Daoy (cell line): ENCODE measurements around the gene IRF8. TPM values are rescaled to one million over a fixed set of nuclear protein-coding genes. Genes with fewer than 3 reads are reported as not detected.
"Not testable (repeated sequence)": the region's sequence is repeated elsewhere in the genome, so short reads cannot be mapped to it uniquely, and the experiment has no call there.

Source experiments
- DNase-seq: peaks from one replicate; pipeline ENCODE4 v3.0.0-alpha.2; 2015; ENCODE audit warnings: low read depth
- total RNA-seq: library from RNA; depleted of rRNA; stranded (reverse); fragments of >200 nt; shearing (Covaris generic); gene quantifications from 2 replicates; pipeline ENCODE4 v1.2.3, GENCODE V29; 2014; rRNA removed

Gene IRF8, protein sequence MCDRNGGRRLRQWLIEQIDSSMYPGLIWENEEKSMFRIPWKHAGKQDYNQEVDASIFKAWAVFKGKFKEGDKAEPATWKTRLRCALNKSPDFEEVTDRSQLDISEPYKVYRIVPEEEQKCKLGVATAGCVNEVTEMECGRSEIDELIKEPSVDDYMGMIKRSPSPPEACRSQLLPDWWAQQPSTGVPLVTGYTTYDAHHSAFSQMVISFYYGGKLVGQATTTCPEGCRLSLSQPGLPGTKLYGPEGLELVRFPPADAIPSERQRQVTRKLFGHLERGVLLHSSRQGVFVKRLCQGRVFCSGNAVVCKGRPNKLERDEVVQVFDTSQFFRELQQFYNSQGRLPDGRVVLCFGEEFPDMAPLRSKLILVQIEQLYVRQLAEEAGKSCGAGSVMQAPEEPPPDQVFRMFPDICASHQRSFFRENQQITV
- total RNA-seq: not detected in 2 replicates

DNA sequence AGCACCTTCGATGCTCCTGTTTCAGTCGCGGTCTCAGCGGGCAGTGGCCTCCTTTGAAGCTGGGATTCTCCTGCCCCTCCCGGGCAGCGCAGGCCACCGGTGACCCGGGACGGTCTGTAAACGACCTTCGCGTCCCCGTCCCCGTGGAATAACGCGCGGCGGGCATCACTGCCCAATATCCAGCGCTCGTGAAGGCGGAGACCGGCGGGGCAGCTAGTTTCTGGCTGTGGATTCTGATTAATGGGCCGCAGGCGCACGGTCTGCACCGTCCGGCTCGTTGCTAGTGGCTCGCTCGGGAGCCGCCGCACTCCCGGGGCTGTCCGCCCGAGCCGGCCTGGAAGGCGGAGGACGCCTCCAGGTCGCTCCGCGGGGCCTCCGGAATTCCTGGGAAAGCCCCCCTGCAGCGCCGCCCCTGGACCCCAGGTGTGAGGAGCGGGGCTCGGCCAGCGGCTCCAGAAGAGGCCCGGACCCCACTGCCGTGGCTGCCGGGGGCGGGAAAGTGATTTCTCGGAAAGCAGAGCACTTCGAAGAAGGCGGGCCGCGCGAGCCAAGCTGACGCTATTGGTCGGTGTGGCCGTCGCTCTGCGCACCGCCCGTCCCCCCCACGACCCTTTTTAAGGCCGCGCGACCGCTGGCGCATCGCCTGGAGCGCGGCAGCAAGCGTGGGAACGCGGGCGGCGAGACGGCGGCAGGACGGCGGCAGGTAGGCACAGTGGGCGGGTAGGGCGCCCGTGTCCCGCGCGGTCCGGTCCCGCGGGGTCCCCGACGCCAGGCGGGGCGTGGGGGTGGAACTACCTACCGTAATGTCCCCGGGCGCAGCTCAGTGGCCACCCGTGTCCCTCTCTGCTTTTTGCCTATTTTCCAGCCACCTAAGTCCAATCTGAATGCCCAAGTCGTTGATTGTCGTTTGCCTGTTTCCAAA is at the start of gene IRF8:
Gene IRF8, plus strand, starts transcription at position 642 of the 922 bp plus-strand sequence. CDS start 3,854 bp downstream, outside the sequence.
- DNase-seq: no peak

DNA sequence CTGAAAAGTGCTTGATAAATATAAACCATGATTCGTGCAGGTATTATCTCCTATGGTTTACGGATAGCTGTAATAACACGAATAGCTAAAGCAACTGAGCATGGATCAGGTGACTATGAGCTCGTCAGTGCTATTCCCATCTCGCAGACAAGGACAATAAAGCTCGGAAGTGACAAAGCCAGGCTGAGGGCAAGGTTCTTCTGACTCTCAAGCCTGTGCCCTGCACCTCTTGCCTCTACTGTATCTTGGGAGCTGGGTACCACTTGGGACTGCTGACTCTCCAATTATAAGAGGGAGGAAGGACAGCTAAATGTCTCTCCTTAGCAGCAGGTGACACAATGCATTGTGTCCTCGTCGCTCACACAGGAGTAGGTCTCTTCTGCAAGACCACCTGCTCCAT is 49.6 kb upstream of the IRF8 start:
- no peak for DNase-seq

- no peak for DNase-seq
These were observed 48.5 kb upstream of the IRF8 start for GRCh38 chr16:85850344-85850880.

DNA sequence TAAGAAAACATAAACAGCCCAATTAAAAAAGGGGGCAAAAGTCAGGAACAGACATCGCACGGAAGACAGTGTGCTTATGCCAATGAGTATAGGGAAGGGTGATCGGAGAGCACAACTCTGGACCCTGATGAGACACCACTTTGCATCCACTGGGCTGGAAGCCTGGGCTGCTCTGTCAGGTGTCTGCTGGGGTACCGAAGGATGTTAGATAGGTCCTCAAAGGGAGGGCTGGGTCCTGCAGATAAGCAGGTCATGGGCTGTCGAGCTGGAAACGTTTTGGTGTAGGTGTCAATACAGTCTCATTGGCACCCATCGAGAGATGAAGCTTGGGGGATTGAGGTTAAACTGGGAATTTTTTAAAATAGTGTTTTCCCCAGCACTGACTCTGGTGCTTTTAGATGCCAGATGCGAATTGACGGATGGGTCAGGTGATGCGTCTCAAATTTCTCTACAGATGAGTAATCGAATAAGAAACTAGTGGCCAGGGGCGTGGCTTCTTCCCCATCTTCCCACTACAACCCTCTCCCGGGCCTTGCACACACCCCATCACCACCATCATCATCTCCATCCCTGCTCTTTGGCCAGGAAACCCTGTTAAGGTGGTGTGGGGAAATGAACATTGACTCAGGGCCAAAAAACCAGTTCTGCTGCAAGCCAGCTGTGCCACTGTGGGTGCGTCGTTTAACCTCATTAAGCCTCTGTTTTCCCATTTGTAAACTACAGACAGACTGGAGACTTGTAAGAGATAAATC is 47.8 kb upstream of the IRF8 start:
- no peak for DNase-seq

DNA sequence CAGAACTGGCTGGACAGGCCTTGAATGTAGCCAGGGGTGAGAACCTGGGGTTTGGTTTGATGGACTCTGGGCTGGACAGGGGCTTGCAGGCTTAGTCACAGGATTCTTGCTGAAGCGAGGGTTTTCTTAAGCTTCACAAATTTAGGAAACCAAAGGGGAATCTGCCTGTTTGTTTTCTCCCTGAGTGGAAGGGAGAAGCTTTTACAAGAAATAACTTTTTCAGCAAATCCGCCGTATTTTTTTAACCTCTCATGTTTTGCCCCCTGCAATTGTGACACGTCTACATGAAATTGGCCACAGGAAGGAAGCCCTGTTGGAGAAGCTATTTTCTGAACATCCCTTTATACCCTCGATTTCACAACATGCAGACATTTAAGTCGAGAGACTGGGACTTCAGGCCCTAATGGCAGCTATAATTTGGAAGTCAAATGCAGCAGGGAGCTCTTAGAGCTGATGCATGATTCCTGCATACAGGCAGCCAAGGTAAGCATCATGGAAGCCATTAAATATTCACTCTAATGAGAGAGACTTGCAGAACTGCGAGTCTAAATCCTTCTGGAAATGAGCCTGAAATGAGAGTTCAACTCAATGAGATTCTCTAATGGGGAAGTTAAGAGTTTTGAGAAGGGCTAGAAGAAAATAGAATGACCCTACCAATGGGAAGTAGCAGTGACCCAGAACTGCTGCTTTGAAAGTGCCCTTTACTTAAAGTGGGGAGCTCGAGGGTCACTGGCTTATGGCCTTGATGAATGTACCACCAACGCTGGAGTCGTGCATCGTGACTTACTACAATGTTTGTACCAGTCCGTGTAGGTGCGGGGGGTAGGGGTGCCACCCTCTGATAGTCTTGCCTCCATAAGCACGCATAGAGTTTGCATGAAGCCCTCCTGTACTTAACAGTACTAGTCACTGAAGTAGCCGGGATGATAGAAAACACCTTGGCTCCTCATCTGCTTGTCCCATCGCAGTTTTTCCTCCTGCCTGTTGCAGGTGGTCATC is 45.1 kb upstream of the IRF8 start:
- no peak for DNase-seq

GRCh38 chr16:85854935-85855334 is 44.0 kb upstream of the IRF8 start:
- no peak for DNase-seq

GRCh38 chr16:85856079-85856478 is 42.9 kb upstream of the IRF8 start:
- no peak for DNase-seq

DNA sequence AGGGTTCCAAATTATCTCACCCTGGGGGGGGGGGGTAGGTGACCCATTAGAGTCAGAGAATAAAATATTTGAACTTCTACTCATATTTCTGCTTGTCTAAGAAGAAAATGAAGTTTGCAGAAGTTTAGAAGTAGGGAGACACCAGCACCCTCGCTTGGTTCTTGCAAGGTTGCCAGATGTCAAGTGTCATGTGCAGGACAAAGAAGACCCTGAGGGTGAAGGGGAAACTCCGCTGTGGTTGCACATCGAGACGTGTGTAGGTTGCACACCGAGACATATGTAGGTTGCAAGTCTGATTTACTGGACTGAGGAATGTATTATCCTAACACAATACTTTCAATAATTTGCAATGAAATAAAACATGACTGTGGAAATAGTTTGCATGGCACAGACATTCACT is 42.4 kb upstream of the IRF8 start:
- DNase-seq: no peak

DNA sequence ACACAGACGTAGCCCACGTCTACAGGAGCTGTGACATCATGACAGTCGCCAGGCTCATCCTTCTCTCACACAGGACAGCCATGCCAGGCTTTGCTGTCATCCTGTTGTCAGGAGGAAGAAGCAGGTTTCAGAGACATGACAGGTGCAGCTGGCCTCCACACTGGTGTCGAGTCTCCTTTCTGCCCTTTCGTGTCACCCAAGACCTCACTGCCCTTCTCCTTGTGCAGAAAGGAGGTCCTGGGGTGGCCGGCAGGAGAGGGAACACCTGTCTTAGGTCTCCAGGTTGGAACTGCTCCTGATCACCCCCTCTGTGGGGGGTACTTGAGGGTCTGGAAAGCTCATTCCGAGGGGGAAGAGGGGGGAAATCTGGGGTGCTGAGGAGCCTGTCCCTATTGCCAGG is 41.6 kb upstream of the IRF8 start:
- no peak for DNase-seq

- DNase-seq: not testable (repeated sequence)
These were observed 40.4 kb upstream of the IRF8 start for GRCh38 chr16:85858571-85858970.

- DNase-seq: no peak
These were observed 39.8 kb upstream of the IRF8 start for GRCh38 chr16:85858984-85859817.

DNA sequence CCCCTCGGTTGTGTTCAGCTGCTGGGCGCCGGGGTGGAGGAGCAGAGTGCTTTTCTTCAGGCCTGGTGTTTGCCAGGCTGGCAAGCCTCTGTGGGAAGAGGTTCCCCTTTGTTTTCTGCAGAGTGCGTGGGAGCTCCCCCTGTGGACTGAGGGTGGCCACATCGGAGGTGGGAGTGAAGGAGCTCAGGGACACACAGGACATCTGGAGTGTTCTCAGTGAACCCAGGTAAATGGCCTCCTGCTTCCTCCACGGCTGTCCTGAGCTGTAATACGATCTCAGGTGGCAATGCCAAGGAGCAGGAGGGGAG is 39.2 kb upstream of the IRF8 start:
- no peak for DNase-seq

DNA sequence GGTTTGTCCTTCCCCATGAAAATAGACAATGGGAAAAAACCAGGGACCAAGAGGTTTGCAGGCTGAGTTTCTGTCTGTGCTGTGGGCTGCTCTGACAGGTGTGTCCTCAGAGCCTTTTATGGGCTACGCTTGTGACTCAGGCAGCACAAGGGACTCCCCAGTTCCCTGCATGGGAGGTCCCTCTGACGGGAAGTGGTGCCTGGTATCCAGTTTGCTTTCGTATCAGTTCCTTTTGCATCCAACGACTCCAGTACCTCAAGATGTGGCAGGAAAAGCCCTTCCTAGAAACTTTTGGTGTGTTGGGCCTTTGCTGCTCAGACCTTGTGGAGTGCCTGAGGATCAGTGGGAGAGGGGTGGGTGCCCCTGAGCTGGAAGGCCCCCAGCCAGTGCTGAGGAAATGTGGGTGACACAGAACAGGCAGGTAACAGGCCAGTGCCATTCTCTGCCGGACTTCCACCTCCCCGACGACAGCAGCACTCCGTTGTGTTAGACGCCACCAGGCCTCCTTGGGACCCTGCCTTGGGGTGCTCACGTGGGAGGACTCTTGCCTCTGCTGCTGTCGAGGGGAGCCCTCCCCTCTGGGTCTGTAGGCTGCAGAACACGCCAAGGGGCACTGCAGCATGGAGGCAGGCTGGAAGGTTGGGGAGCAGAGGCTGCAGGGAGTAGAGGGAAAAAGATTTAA is 38.4 kb upstream of the IRF8 start:
- DNase-seq: no peak

DNA sequence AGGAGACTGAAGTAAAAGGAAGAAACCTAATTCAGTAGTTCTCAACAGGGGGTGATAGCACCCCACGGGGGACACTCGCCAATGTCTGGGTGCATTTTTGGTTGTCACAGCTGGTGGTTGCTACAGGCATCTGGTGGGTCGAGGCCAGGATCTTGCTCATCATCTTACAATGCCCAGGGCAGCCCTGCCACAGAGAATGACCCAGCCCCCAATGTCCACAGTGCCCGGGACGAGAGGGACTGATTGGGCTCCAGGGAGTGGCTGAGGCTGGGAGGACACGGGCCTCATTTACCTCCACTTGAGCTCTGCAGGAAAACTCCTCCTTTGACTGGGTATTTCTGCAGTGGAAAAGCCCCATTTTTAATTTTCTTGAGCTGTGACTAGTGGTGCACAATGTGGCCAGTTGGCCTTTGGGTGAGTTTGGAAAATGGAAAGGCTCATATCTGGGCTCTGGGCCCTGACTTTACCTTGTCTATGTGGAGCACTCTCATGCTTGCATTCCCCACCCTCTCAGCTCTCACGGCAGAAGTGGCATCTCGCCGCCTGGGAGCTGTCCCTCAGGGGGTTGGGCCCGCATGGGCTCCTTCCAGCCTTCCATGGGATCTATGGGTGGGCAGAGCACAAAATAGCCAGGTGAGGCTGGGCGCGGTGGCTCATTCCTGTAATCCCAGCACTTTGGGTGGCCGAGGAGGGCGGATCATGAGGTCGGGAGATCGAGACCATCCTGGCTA is 37.7 kb upstream of the IRF8 start:
- DNase-seq: no peak

DNA sequence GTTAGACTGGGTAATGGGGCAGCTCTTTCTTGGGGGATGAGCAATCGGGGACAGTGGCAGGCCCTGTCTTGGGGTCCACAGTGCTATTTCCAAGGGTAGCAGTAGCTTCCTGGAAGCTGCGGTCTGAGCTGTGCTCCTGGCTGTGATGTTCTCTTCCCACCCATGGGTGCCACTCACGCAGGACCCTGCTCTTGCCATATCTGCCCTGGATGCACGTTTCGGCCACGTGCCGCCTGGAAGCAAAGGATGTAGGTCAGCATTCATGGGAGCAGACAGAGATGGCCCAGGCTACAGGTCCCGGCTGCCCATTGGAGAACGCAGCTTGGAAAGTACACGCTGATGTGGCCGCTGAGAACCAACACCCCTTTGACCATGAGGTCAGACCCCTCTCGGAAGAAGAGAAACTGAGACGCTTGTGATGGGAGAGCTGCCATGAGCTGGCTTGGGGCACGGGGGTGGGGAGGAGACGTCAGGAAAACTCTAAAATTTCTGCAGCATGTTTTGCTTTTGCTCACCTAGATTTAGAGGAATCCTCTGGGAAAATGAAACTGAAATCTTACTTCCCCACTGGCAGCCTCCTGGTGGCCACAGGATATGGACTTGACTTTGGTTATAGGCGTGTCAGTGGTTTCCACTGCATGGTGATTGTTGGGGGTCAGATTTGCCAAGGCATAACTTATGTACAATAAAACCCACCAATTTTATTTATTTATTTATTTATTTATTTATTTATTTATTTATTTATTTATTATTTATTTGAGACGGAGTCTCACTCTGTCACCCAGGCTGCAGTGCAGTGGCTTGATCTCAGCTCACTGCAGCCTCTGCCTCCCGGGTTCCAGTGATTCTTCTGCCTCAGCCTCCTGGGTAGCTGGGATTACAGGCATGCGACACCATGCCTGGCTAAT is 36.2 kb upstream of the IRF8 start:
- DNase-seq: no peak

- no peak for DNase-seq
These were observed 35.6 kb upstream of the IRF8 start for GRCh38 chr16:85863384-85863774.

GRCh38 chr16:85864965-85865364 is 34.0 kb upstream of the IRF8 start:
- DNase-seq: no peak
